Thyroid gland (tissue), 4 donors: ENCODE data around the gene OGDH. TPM values are rescaled to one million over a fixed set of nuclear protein-coding genes. Genes with fewer than 3 reads are reported as not detected.
A peak's percentile ranks its signal among the peaks of the same experiment; 100 is the strongest.

ENCODE experiments used
- DNase-seq, 2 donors: peaks; one replicate each; pipeline ENCODE4 v3.0.0-alpha.2; 2019
- H3K27ac ChIP-seq, 3 donors: fragments of 200-600 bp; sonication (generic); 1 replicate in 2 of 3; 2 replicates in 1 of 3; pipeline ENCODE4 v1.5.1; 2016 to 2019; ENCODE audit warnings: mild to moderate bottlenecking in 1 of 3, moderate library complexity in 1 of 3
- H3K27me3 ChIP-seq: fragments of 200-600 bp; sonication (generic); one replicate; pipeline ENCODE4 v1.5.1; 2019
- H3K36me3 ChIP-seq, 2 donors: fragments of 200-600 bp; sonication (generic); one replicate each; pipeline ENCODE4 v1.5.1; 2016 to 2019
- H3K4me1 ChIP-seq, 2 donors: fragments of 200-600 bp; sonication (generic); one replicate each; pipeline ENCODE4 v1.5.1; 2017 to 2019
- H3K4me3 ChIP-seq, 3 donors: fragments of 200-600 bp; sonication (generic); replicated peaks in 1 of 3; 1 replicate in 2 of 3; 2 replicates in 1 of 3; pipeline ENCODE4 v1.5.1; 2016; ENCODE audit warnings: mild to moderate bottlenecking in 1 of 3
- H3K9me3 ChIP-seq: fragments of 200-600 bp; sonication (generic); one replicate; pipeline ENCODE4 v1.5.1; 2017
- CTCF ChIP-seq, 6 experiments: fragments of 200-600 bp in 3 of 6; fragments of 450-650 bp in 3 of 6; sonication (generic) in 3 of 6; IDR thresholded peaks; one replicate each; pipeline ENCODE4 v1.5.1; 2016 to 2019; ENCODE audit warnings: antibody characterized with exemption in 6 of 6, mild to moderate bottlenecking in 2 of 6, inconsistent platforms in 1 of 6, moderate library complexity in 1 of 6
- POLR2A ChIP-seq, 2 donors: fragments of 450-650 bp; IDR thresholded peaks; one replicate each; pipeline ENCODE4 v1.6.1; 2017; ENCODE audit warnings: antibody characterized with exemption in 2 of 2, mild to moderate bottlenecking in 2 of 2, moderate library complexity in 1 of 2
- WGBS, 2 donors: methylation state at CpG; one replicate each; pipeline ENCODE4 v1.1.5; 2017; 5-methylcytosine and 5-hydroxymethylcytosine counted together
- intact Hi-C: fragments of 100-400 bp; cut with DNase I; formaldehyde crosslinking; loops from one replicate; pipeline ENCODE4 v1.15.1; 2023
- total RNA-seq, 4 donors: library from RNA; depleted of rRNA; stranded (reverse); fragments of >200 nt; gene quantifications; one replicate each; pipeline ENCODE4 v1.2.3, GENCODE V29; 2016

The OGDH gene
- total RNA-seq, 4 donors from 2014 or later: 108 to 325 (median 201) TPM

DNA sequence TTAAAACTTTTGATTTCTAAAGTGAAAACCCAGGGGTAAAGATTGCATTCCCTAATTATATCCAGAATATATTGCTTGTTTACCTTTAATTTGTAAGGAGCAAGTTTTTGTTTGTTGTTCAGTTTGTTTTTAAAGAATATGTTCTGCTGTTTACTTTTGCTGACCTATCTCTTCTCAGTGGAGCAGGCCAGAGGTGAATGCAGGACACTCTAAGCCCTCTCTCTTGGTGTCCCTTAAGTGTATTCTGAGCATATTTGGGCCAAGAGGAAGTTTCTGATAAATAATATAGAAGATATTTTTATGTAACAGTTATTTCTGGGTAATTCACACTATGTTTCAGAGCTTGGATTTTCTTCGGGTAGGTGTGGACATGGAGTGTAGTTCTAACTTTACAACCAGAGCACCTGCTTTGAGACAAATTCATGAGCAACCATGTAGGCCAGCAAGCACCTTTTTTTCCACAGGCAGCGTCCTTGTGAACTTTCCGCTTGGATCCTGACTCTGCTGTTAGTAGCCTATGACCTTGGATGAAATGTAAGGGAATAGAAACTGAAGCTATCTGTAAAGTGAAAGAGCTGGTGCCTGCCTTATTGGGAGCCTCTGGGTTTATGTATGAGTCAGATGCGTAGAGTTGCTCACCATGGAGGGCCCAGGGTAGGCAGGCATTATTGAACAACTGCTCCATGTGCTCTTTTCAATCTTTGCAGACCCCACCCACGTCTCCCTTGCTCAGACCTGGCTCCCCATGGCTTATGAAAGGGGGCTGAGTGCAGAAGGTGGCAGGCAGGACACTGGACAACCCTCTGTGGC lies 16.1 kb downstream of the OGDH start:
- TF ChIP-seq CTCF (IDR thresholded peaks at IDR 0.05) (no peak), POLR2A (IDR thresholded peaks at IDR 0.05) (no peak)
- intact Hi-C loops: no loop called here
- Histone ChIP-seq H3K27ac (peak overlapping the region; percentile 4 to 87 (median 79)), H3K36me3 (peaks cover 4 to 10% of the 10 kb centered on the region in 2 donors), H3K27me3 (no peaks in the 10 kb centered on the region), H3K9me3 (no peaks in the 10 kb centered on the region), H3K4me3 (no peak overlapping the region), H3K4me1 (peaks cover 62 to 69% of the 10 kb centered on the region in 2 donors)
- 81 to 88% methylated on average over 5 of the region's 5 CpGs for WGBS, 2 donors
- DNase-seq: no peak

GRCh38 chr7:44624318-44624717 lies 17.9 kb downstream of the OGDH start:
- H3K4me1 ChIP-seq: peaks cover 47 to 53% of the 10 kb centered on the region in 2 donors
- intact Hi-C loops: no loop called here

DNA sequence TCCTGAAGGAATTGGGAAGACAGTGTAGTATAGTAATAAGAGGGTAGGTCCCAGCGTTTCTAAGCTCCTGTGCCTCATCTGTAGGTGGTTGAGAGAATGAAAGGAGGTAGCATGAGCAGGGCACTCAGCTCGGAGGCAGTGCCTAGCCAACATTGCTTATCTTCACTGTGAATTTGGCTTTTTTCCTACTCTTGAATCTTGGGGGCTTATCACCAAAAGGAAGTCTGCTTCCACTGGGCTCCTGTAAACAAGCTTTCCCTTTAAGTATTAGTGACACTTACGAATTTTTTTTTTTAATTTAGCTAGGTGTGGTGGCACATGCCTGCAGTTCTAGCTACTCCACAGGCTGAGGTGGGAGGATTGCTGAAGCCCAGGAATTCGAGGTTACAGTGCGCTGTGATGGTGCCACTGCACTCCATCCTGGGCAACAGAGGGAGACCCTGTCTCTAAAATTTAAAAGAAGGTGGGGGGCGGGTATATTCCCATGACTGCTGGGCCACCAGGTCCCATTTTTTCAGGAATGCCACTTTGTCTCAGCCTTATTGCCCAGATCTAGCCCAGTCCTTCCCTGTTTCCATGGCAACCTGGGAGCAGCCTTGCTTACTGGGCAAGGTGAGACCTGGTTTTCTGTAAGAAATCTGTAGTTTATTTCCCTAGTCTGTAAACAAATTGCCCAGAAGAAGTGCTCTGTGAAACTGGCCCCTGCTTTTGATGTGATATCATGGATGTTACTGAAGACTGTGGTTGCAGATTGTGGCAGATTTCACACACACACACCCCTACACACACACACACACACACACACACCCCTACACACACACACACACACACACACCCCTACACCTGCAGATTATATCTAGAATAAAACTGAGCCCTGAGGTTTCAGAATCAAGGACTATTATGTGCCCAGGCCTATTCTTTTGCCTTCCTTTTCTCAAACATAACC lies 19.4 kb downstream of the OGDH start:
- WGBS, 2 donors: 81 to 84% methylated on average over 6 of the region's 6 CpGs
- Histone ChIP-seq H3K4me1 (peaks cover 34 to 41% of the 10 kb centered on the region in 2 donors), H3K9me3 (no peaks in the 10 kb centered on the region), H3K27ac (peak overlapping the region in 1 of 3 donors; percentile 16), H3K4me3 (no peak overlapping the region), H3K36me3 (peaks cover 7 to 10% of the 10 kb centered on the region in 2 donors), H3K27me3 (no peaks in the 10 kb centered on the region)
- DNase-seq: no peak
- intact Hi-C loops: no loop called here
- TF ChIP-seq CTCF (IDR thresholded peaks at IDR 0.05) (no peak), POLR2A (IDR thresholded peaks at IDR 0.05) (no peak)

More at GRCh38 chr7:44624318-44624717, 17.9 kb downstream of the OGDH start:
- no peak for DNase-seq
- Histone ChIP-seq H3K4me3 (no peak overlapping the region), H3K9me3 (no peaks in the 10 kb centered on the region), H3K27me3 (no peaks in the 10 kb centered on the region), H3K36me3 (peaks cover 7 to 10% of the 10 kb centered on the region in 2 donors), H3K27ac (peak overlapping the region in 1 of 3 donors; percentile 8)
- 92 to 95% methylated on average over 7 to 9 of the region's 9 CpGs for WGBS, 2 donors
- TF ChIP-seq CTCF (IDR thresholded peaks at IDR 0.05) (no peak), POLR2A (IDR thresholded peaks at IDR 0.05) (no peak)

DNA sequence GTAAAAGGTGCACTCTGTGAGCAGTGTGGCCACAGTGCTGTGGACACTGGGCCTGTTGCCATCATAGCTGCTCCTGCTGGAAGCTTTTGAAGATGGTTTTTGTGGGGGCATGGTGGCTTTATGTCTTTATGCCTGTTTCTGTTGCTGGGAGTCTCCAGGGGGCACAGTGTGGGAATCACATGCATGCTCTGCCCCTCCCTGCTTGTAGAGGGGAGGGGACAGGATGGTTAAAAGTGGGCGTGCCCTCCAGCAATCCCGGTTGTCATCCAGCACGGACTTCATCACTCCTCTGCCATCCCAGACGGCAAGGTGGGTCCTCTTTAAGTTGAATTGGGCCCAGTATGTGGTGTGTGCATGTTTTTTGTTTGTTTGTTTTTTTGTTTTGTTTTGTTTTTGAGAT lies 20.2 kb downstream of the OGDH start:
- Histone ChIP-seq H3K36me3 (peaks cover 7 to 10% of the 10 kb centered on the region in 2 donors), H3K9me3 (no peaks in the 10 kb centered on the region), H3K4me3 (no peak overlapping the region), H3K27me3 (no peaks in the 10 kb centered on the region), H3K4me1 (peaks cover 33 to 36% of the 10 kb centered on the region in 2 donors), H3K27ac (no peak overlapping the region)
- WGBS, 2 donors: 74 to 78% methylated on average over 4 of the region's 4 CpGs
- TF ChIP-seq POLR2A (IDR thresholded peaks at IDR 0.05) (no peak), CTCF (IDR thresholded peaks at IDR 0.05) (no peak)
- intact Hi-C loops: no loop called here
- DNase-seq: no peak
